ENCODE data around the gene PWWP2B. TPM values are rescaled to one million over a fixed set of nuclear protein-coding genes. Genes with fewer than 3 reads are reported as not detected.
A peak's percentile ranks its signal among the peaks of the same experiment; 100 is the strongest.

PWWP2B gene
- total and polyA plus RNA-seq, 2 of the 8 experiments (the other 6 are each of a cell fraction or from before 2014, with no cell fraction given): 5.3 to 10.8 TPM

DNA sequence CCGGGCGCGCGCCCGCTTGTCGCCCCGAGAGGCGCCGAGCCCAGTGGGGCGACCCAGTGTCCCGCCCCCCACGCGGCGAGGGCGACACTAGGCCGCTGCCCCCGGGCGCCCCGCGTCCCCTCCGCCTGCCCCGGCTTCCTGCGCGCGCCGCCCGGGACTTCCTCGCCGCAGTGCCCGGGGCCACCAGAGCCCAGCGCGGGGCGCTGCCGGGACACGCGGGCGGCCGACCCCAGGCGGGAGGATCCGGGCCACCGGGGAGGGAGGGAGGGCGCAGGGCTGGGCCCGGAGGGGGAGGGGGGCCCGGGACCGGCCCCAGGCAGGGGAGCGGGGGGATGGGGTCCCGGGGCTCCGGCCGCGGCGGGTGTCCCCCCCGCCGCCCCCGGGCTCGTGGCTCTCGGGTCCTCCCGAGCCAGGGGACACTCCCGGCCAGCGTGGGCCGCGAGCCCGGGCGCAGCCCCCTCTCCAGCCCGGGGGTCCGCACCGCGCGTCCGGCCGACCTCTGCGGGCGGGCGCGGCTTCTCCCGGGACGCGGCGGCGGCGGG lies 435 bp upstream of the PWWP2B start:
- H3K4me1 ChIP-seq (replicated peaks in 1 of 4; ENCODE audit: control insufficient read depth in 3 of 4, insufficient read depth in 4 of 4, low read length in 3 of 4): peaks cover 0 to 26% (median 16%) of the 10 kb centered on the region in 4 experiments; a peak in 6 of 7 replicates
- 0 out of 7 replicates have a peak overlapping the region, but pooled peaks of 2 of the 4 experiments have one; percentile 13 to 33 for H3K9ac ChIP-seq (replicated peaks in 1 of 4; ENCODE audit: extremely low read depth in 1 of 4, low read depth in 3 of 4, low read length in 3 of 4)
- H3K79me1 ChIP-seq (ENCODE audit: low read depth, low read length): no peaks in the 10 kb centered on the region; the same call in 1 of the 2 replicates
- no peak overlapping the region for H4K91ac ChIP-seq (replicated peaks; ENCODE audit: insufficient read length, low read length)
- no peak overlapping the region for H2BK12ac ChIP-seq (ENCODE audit: low read depth, low read length)
- 0% methylated on average over 4 of the region's 80 CpGs; no CpG with 5 or more reads in 1 of the 2 experiments for WGBS, 2 experiments (ENCODE audit: extremely low coverage in 1 of 2, insufficient coverage in 1 of 2, insufficient read length in 1 of 2, insufficient replicate concordance in 2 of 2, low coverage in 1 of 2, low lambda C conversion rate in 2 of 2, missing lambda C conversion rate in 1 of 2)
- H3K36me3 ChIP-seq (ENCODE audit: control insufficient read depth in 2 of 4, insufficient read depth in 4 of 4, low read length in 3 of 4): no peaks in the 10 kb centered on the region
- ChIA-PET POLR2A (ENCODE audit: partially characterized antibody) (interaction anchor here (1.0 to 2.4 kb wide), 2 partner anchors 10 to 22 kb away, joined by 3 to 21 read pairs; no protein-coding TSS in a partner anchor), CTCF (ENCODE audit: partially characterized antibody) (no interaction called here)
- peaks cover 0 to 7% of the 10 kb centered on the region in 2 experiments for H4K20me1 ChIP-seq (replicated peaks in 1 of 2; ENCODE audit: control insufficient read depth in 1 of 2, insufficient read depth in 2 of 2, low read length in 2 of 2)
- no peak overlapping the region for H4K5ac ChIP-seq (ENCODE audit: insufficient read length, low read depth, low read length)
- peak overlapping the region; percentile 34 to 66 (median 37); a peak in 7 of 8 replicates for H3K4me3 ChIP-seq (ENCODE audit: extremely low read depth in 1 of 4, insufficient read depth in 2 of 4, low read depth in 3 of 4, low read length in 4 of 4)
- H3K23ac ChIP-seq (ENCODE audit: insufficient read length): no peak overlapping the region
- no peaks in the 10 kb centered on the region for H3K9me3 ChIP-seq (ENCODE audit: insufficient read depth in 2 of 2, low read depth in 1 of 2, low read length in 1 of 2)
- H2BK20ac ChIP-seq (ENCODE audit: low read length): no peak overlapping the region
- H2BK120ac ChIP-seq (replicated peaks; ENCODE audit: low read depth, low read length): no peak overlapping the region
- H3K27me3 ChIP-seq (replicated peaks in 1 of 4; ENCODE audit: control insufficient read depth in 3 of 4, extremely low read depth in 1 of 4, insufficient read depth in 3 of 4, low read length in 3 of 4): peaks cover 0 to 10% (median 2%) of the 10 kb centered on the region in 4 experiments; a peak in 4 of 7 replicates
- peak overlapping the region; percentile 69 to 70; a peak in 3 of 4 replicates for H3K4me2 ChIP-seq (ENCODE audit: insufficient read depth in 1 of 2, low read depth in 2 of 2, low read length in 2 of 2)
- no peak overlapping the region for H2AFZ ChIP-seq (ENCODE audit: low read length)
- H3K4ac ChIP-seq (replicated peaks; ENCODE audit: insufficient read length, low read depth, low read length): no peak overlapping the region
- no peak overlapping the region for H3K27ac ChIP-seq (ENCODE audit: low read depth, low read length)
- H4K8ac ChIP-seq (ENCODE audit: extremely low read depth, insufficient read depth, low read length): no peak overlapping the region
- no peak for TF ChIP-seq HDAC6 (IDR thresholded peaks at IDR 0.05; ENCODE audit: low read depth, low read length)
- TF ChIP-seq ATF2 (IDR thresholded peaks at IDR 0.05; ENCODE audit: low read length): no peak
- TF ChIP-seq RAD21 (IDR thresholded peaks at IDR 0.05 in 1 of 2, conservative IDR thresholded peaks at IDR 0.05 in 1 of 2; ENCODE audit: low read depth in 2 of 2, low read length in 2 of 2): peak in 1 of 2 experiments; percentile 50; a peak in 2 of 4 replicates
- 0 out of 2 replicates have a peak, but pooled peaks have one; percentile 33 for TF ChIP-seq MAX (IDR thresholded peaks at IDR 0.05)
- peak in 2 of 3 experiments; percentile 9 to 51; a peak in 3 of 4 replicates for TF ChIP-seq CTCF (IDR thresholded peaks at IDR 0.05; ENCODE audit: control extremely low read depth in 1 of 3, insufficient read depth in 1 of 3, low read depth in 1 of 3, low read length in 3 of 3)
- peak; percentile 2 for TF ChIP-seq KDM4A (IDR thresholded peaks at IDR 0.05; ENCODE audit: low read depth, low read length, severe bottlenecking)
- TF ChIP-seq CBX8 (IDR thresholded peaks at IDR 0.05; ENCODE audit: borderline replicate concordance, low read depth, low read length): no peak
- no peak overlapping the region for H2AK5ac ChIP-seq (ENCODE audit: low read depth, low read length)
- no peaks in the 10 kb centered on the region for H3K79me2 ChIP-seq (ENCODE audit: control insufficient read depth in 1 of 2, insufficient read depth in 2 of 2, low read length in 2 of 2)
- peaks cover 10% of the 10 kb centered on the region for H3K23me2 ChIP-seq (ENCODE audit: low read depth, low read length)
- DNase-seq (ENCODE audit: low read depth in 1 of 2, low spot score in 2 of 2): no peak
- FAIRE-seq: no peak
- no peak overlapping the region for H3K56ac ChIP-seq (replicated peaks; ENCODE audit: insufficient read length, low read depth, low read length)
- H2BK15ac ChIP-seq (ENCODE audit: low read length): no peak overlapping the region
- no peak overlapping the region for H3K14ac ChIP-seq (ENCODE audit: insufficient read length)
- H3K18ac ChIP-seq (ENCODE audit: extremely low read depth, low read length): no peak overlapping the region
- H2BK5ac ChIP-seq (ENCODE audit: low read depth, low read length): no peak overlapping the region

Data from H1 (cell line).